ENCODE measurements around the gene ACTL9.

DNA sequence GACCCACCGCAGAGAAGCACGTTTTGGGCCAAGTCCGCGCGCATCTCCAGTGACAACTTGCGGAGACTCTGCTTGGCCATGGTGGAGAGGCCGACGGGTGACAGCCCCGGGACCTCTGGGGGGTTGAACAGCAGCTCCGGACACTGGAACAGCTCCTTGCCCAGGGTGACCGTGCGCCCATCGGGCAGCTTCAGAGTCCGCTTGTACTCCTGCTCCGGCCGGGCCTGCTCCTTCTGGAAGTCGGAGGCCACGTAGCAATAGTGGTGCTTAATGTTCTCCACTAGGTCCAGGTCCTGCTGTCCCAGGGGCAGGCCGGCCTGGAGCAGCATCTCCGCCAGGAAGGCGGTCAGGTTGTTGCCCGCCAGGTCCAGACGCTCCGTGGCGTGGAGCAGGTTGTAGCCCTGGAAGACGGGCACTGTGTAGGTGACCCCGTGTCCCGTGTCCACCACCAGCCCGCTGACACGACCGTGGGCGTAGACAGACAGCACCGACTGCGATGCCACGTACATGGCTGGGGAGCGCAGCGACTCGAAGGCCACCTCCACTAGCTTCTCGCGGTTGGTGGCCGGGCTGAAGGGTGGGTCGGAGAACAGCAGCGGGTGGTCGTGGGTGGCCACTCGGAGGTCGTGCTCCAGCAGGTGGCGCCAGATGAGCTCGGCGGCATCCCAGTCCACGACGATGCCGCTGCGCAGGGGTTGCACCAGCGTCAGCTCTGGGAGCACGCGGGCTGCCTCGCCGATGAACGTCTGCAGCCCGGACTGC, 743 bp downstream of the ACTL9 start:
- TF ChIP-seq, protein P1, sequence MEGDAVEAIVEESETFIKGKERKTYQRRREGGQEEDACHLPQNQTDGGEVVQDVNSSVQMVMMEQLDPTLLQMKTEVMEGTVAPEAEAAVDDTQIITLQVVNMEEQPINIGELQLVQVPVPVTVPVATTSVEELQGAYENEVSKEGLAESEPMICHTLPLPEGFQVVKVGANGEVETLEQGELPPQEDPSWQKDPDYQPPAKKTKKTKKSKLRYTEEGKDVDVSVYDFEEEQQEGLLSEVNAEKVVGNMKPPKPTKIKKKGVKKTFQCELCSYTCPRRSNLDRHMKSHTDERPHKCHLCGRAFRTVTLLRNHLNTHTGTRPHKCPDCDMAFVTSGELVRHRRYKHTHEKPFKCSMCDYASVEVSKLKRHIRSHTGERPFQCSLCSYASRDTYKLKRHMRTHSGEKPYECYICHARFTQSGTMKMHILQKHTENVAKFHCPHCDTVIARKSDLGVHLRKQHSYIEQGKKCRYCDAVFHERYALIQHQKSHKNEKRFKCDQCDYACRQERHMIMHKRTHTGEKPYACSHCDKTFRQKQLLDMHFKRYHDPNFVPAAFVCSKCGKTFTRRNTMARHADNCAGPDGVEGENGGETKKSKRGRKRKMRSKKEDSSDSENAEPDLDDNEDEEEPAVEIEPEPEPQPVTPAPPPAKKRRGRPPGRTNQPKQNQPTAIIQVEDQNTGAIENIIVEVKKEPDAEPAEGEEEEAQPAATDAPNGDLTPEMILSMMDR (IDR thresholded peaks at IDR 0.05) = peak; percentile 64
- TF ChIP-seq ZFX (IDR thresholded peaks at IDR 0.05; ENCODE audit: borderline replicate concordance) = no peak
